ENCODE measurements around the gene SPAG9.

SPAG9 gene

GRCh38 chr17:51120739-51121619 is at the start of gene SPAG9:
SPAG9 (minus strand) TSS chr17:51120868; CDS start chr17:51120656, 212 bp downstream.
- DNase-seq, result peak; percentile 70 to 95 (median 90)

- DNase-seq, result no peak
Observed at GRCh38 chr17:51169340-51169739, 48.7 kb upstream of the SPAG9 start.

GRCh38 chr17:51166987-51167931 is 46.6 kb upstream of the SPAG9 start:
- peak in 27 of 58 donors; percentile 10 to 65 (median 42) for DNase-seq

GRCh38 chr17:51166198-51166986 is 45.7 kb upstream of the SPAG9 start, which contains the start of gene NME2:
NME2 (plus strand) TSS chr17:51166411; CDS start chr17:51166831, 420 bp downstream.
- peak in 57 of 58 donors; percentile 8 to 84 (median 68) for DNase-seq

- DNase-seq, result peak in 2 of 58 donors; percentile 35 to 67
Observed at GRCh38 chr17:51165680-51166197, 45.1 kb upstream of the SPAG9 start.

- peak in 2 of 58 donors; percentile 2 to 13 for DNase-seq
Observed at GRCh38 chr17:51164911-51165679, 44.4 kb upstream of the SPAG9 start.

- DNase-seq, result no peak
Observed at GRCh38 chr17:51161541-51161940, 40.9 kb upstream of the SPAG9 start.

- DNase-seq, result no peak
Observed at GRCh38 chr17:51159604-51160003, 38.9 kb upstream of the SPAG9 start.

- no peak for DNase-seq
Observed at GRCh38 chr17:51155416-51155815, 34.7 kb upstream of the SPAG9 start.

- DNase-seq, result peak in 1 of 58 donors; percentile 26
Observed at GRCh38 chr17:51154176-51154575, 33.5 kb upstream of the SPAG9 start.

GRCh38 chr17:51153210-51154072 is 32.8 kb upstream of the SPAG9 start, which contains the start of gene NME1:
NME1 (plus strand) TSS chr17:51153559; CDS start chr17:51155655, 2,096 bp downstream.
- peak; percentile 78 to 99 (median 98) for DNase-seq

- DNase-seq, result peak in 2 of 58 donors; percentile 17 to 48
Observed at GRCh38 chr17:51152766-51153209, 32.1 kb upstream of the SPAG9 start.

- DNase-seq, result no peak
Observed at GRCh38 chr17:51150932-51151331, 30.3 kb upstream of the SPAG9 start.

GRCh38 chr17:51149163-51149562 is 28.5 kb upstream of the SPAG9 start:
- no peak for DNase-seq

- DNase-seq, result no peak
Observed at GRCh38 chr17:51147650-51148049, 27.0 kb upstream of the SPAG9 start.

GRCh38 chr17:51144266-51145022 is 23.8 kb upstream of the SPAG9 start:
- no peak for DNase-seq

- no peak for DNase-seq
Observed at GRCh38 chr17:51142597-51142996, 21.9 kb upstream of the SPAG9 start.

GRCh38 chr17:51135956-51136355 is 15.3 kb upstream of the SPAG9 start:
- no peak for DNase-seq

Measured in anterior cingulate cortex (tissue), 58 donors.